ENCODE results near the gene ZNF474.

The ZNF474 gene

GRCh38 chr5:122110987-122111386, 18.4 kb upstream of the ZNF474 start:
- TF ChIP-seq CTCF (conservative IDR thresholded peaks at IDR 0.05) (no peak), ZFX (IDR thresholded peaks at IDR 0.05) (no peak)
- H3K27ac ChIP-seq, result no peak overlapping the region

GRCh38 chr5:122111460-122111859, 17.9 kb upstream of the ZNF474 start:
- TF ChIP-seq CTCF (conservative IDR thresholded peaks at IDR 0.05) (no peak), ZFX (IDR thresholded peaks at IDR 0.05) (no peak)
- H3K27ac ChIP-seq, result no peak overlapping the region

- H3K27ac ChIP-seq, result no peak overlapping the region
- TF ChIP-seq CTCF (conservative IDR thresholded peaks at IDR 0.05) (no peak), ZFX (IDR thresholded peaks at IDR 0.05) (no peak)
Measured at GRCh38 chr5:122112063-122112462, 17.3 kb upstream of the ZNF474 start.

GRCh38 chr5:122112733-122113558, 16.4 kb upstream of the ZNF474 start:
- TF ChIP-seq ZFX (IDR thresholded peaks at IDR 0.05) (no peak), CTCF (conservative IDR thresholded peaks at IDR 0.05) (no peak)
- H3K27ac ChIP-seq, result no peak overlapping the region

- TF ChIP-seq CTCF (conservative IDR thresholded peaks at IDR 0.05) (no peak), ZFX (IDR thresholded peaks at IDR 0.05) (no peak)
- H3K27ac ChIP-seq, result no peak overlapping the region
Measured at GRCh38 chr5:122114501-122114900, 14.8 kb upstream of the ZNF474 start.

- TF ChIP-seq CTCF (conservative IDR thresholded peaks at IDR 0.05), result no peak
- no peak for TF ChIP-seq ZFX (IDR thresholded peaks at IDR 0.05)
- no peak overlapping the region for H3K27ac ChIP-seq
Measured at GRCh38 chr5:122118356-122118948, 10.9 kb upstream of the ZNF474 start.

GRCh38 chr5:122119205-122119604, 10.1 kb upstream of the ZNF474 start:
- TF ChIP-seq CTCF (conservative IDR thresholded peaks at IDR 0.05) (no peak), ZFX (IDR thresholded peaks at IDR 0.05) (no peak)
- no peak overlapping the region for H3K27ac ChIP-seq

Data from C4-2B (cell line).